ACHN (cell line): ENCODE results near the gene UACA.
"Not testable (repeated sequence)": the region's sequence is repeated elsewhere in the genome, so short reads cannot be mapped to it uniquely, and the experiment has no call there.

Experiments
- DNase-seq: peaks from one replicate; pipeline ENCODE4 v3.0.0-alpha.2; 2015
- in situ Hi-C: cut with HindIII; loops from 2 replicates; pipeline ENCODE4 v1.10.0; 2017; ENCODE audit warnings: low sequenced_read_pairs, low pct_ligation_motif_present, low pct_unique_long_range_greater_than_20kb

UACA gene, protein sequence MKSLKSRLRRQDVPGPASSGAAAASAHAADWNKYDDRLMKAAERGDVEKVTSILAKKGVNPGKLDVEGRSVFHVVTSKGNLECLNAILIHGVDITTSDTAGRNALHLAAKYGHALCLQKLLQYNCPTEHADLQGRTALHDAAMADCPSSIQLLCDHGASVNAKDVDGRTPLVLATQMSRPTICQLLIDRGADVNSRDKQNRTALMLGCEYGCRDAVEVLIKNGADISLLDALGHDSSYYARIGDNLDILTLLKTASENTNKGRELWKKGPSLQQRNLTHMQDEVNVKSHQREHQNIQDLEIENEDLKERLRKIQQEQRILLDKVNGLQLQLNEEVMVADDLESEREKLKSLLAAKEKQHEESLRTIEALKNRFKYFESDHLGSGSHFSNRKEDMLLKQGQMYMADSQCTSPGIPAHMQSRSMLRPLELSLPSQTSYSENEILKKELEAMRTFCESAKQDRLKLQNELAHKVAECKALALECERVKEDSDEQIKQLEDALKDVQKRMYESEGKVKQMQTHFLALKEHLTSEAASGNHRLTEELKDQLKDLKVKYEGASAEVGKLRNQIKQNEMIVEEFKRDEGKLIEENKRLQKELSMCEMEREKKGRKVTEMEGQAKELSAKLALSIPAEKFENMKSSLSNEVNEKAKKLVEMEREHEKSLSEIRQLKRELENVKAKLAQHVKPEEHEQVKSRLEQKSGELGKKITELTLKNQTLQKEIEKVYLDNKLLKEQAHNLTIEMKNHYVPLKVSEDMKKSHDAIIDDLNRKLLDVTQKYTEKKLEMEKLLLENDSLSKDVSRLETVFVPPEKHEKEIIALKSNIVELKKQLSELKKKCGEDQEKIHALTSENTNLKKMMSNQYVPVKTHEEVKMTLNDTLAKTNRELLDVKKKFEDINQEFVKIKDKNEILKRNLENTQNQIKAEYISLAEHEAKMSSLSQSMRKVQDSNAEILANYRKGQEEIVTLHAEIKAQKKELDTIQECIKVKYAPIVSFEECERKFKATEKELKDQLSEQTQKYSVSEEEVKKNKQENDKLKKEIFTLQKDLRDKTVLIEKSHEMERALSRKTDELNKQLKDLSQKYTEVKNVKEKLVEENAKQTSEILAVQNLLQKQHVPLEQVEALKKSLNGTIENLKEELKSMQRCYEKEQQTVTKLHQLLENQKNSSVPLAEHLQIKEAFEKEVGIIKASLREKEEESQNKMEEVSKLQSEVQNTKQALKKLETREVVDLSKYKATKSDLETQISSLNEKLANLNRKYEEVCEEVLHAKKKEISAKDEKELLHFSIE (N-terminal part only)

GRCh38 chr15:70763120-70763949 lies at the start of gene UACA:
UACA (minus strand) TSS chr15:70763558; CDS start chr15:70763407, 151 bp downstream.
- in situ Hi-C loops, result no loop called here
- peak; percentile 96 for DNase-seq

GRCh38 chr15:70812827-70813364 lies 49.5 kb upstream of the UACA start:
- no peak for DNase-seq
- in situ Hi-C loops, result no loop called here

DNA sequence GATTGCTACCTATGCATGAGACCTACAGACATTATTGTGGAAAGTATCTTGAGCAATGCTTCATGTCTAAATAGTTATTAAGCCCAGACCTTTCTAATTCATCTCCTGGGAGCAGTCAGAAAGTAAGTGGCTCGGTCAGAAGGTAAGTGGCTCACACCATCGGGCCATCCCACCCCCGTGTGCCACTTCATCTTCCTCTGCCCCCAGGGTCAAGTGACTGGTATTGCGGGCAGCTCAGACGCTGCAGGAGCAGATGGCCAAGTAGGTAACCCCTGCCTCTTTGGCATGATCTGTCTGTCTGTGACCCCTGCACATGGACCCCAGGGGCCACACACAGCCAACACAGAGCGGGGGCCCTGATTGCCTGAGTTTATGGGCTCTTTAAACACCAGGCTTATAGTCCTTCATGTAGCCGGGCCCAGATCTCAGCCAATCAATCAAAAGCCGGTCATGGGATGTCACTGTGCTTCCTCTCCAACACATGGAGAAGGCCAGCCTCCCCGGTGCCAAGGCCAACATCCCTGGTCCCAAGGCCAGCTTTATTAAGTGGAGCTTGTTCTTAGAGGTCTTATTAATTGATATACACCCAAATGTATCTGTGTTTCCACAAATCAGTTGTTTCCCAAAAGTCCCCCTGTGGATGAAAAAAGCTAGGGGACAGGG lies 47.7 kb upstream of the UACA start:
- in situ Hi-C loops, result no loop called here
- no peak for DNase-seq

DNA sequence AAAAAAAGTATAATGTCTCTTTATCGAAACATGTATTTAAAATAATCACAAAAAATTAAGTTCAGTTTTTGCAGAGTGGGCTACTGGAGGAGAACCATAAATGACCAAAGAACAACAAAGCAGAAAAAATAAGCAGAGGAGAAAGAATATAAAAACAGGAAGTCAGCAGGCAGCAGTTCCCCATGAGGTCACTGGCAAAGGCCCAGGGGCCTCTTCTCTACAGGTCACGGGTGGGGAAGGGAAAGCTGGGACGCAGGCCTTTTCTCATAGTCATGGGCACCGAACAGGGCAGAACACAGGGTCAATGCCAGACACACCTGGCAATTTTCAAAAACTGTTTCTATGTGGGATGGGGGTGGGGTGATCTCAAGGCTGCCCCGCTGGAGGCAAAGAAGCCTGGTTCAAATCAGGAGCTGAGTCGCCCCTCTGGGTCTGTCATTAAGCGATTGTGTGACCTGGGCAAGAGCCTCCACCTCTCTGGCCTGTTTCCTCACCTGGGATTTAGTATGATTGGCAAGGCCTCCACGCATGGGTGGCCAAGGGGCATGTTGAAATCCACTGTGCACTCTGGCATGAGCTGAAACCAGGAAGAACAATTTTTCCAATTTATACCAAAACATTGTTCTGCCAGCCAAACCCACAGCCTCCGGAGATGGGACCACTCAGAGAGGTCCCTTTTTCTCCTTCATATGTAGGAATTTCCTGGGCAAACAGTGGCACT lies 43.8 kb upstream of the UACA start:
- no peak for DNase-seq
- in situ Hi-C loops, result no loop called here

DNA sequence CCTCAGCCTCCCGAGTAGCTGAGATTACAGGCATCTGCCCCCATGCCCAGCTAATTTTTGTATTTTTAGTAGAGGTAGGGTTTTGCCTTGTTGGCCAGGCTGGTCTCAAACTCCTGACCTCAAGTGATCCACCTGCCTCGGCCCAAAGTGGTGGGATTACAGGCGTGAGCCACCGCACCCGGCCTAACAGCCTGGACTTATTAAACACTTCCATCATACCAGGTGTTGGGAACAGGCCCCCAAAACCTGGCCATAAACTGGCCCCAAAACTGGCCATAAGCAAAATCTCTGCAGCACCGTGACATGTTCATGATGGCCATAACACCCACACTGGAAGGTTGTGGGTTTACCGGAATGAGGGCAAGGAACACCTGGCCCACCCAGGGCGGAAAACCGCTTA lies 41.0 kb upstream of the UACA start:
- DNase-seq, in situ Hi-C loops: not testable (repeated sequence)

GRCh38 chr15:70802629-70803028 lies 39.3 kb upstream of the UACA start:
- DNase-seq, result no peak
- in situ Hi-C loops, result no loop called here

- in situ Hi-C loops, result no loop called here
- no peak for DNase-seq
Measured at GRCh38 chr15:70801109-70801508, 37.8 kb upstream of the UACA start.

- peak; percentile 71 for DNase-seq
- in situ Hi-C loops, result no loop called here
Measured at GRCh38 chr15:70799667-70800450, 36.5 kb upstream of the UACA start.

GRCh38 chr15:70797464-70797863 lies 34.1 kb upstream of the UACA start:
- no peak for DNase-seq
- in situ Hi-C loops, result no loop called here

DNA sequence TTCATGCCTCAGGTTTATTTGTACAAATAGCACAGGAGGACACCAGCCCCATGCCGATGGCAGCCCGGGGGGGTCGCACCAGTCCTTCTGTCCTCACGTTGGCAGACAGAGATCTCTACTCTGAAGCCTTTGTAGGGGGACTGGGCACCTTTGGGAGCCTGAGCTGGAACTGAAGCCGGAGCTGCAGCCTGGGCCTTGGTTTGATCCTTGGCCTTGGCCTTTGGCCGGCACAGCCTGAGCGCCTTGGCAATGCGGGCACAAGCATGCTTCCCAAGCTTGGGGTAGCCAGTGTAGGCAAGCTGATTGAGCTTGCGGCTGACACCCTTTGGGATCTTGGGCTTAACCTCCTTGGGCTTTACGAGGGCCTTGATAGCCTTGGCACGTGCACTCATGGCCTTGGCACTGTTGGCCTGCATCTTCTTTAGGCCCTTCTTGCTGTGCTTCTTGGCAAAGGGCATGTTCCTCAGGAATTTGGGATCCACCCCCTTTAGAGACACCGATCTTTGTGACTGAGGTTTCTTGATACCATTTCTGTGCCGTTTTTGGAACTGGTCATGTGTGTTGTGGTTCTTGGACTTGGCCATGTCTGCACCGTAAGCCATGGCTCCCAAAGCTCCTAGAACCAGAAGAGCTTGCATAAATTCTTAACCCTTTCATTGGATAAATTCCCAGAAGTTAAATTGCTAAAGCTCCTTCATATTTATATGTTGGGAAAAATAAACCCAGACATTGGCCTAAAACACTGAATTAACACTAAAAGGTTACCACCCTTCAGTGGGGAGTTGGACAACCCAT lies 33.4 kb upstream of the UACA start:
- no peak for DNase-seq
- in situ Hi-C loops, result no loop called here

DNA sequence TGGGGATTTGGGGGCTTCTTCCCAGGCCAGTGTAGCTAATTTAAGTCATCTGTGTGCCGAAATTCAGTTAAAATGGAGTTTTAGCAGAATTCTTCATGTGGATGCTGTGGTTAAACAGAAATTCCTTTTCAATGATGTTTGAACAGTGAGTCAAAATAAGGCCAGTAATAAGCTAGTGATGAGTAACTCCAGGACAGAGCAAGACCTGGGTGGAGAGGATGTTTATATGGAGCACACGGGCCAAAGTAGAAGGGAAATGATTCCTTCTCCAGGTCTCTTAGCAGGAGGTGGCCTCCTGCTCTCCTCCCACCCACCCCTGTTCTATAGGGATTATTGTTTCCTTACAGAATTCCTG lies 31.9 kb upstream of the UACA start:
- in situ Hi-C loops, result no loop called here
- peak; percentile 91 for DNase-seq

- peak; percentile 61 for DNase-seq
- in situ Hi-C loops, result no loop called here
Measured at GRCh38 chr15:70794596-70795310, 31.4 kb upstream of the UACA start.

GRCh38 chr15:70793694-70794093 lies 30.3 kb upstream of the UACA start:
- in situ Hi-C loops, result no loop called here
- no peak for DNase-seq

DNA sequence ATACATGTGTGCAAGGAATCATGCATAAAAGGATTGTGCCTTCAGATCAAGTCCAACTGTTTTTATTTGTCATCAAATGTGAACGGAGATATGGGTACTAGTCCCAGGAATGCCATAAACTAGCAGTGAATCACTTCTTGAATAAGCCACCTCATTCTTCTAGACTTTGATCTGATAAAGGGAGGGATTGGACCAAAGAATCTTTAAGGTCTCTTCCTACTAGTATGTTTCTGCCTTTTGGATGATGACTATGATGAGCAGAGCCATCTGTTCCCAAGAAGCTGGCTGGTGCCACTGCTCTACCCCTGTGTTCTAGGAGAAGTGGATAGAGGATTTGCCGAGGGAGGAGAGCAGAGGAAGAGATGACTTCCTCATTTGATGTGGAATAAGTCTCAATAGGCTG lies 28.8 kb upstream of the UACA start:
- in situ Hi-C loops, result no loop called here
- DNase-seq, result peak; percentile 89

- DNase-seq, result peak; percentile 46
- in situ Hi-C loops, result no loop called here
Measured at GRCh38 chr15:70791259-70791658, 27.9 kb upstream of the UACA start.
